Stimulated activated CD8-positive, alpha-beta memory T cell treated with anti-CD3 and anti-CD28 coated beads, Interleukin-4, amount 100 ng/mL, for 1 hour (primary cell): ENCODE data around the gene SYCP2L.
"Not testable (repeated sequence)": the region's sequence is repeated elsewhere in the genome, so short reads cannot be mapped to it uniquely, and the experiment has no call there.

Experiments
- DNase-seq, 2 donors: peaks; one replicate each; pipeline ENCODE4 v3.0.0-alpha.2; 2020; ENCODE audit warnings: low read depth in 2 of 2, low spot score in 1 of 2

SYCP2L gene

GRCh38 chr6:10954590-10955010, 67.7 kb downstream of the SYCP2L start:
- peak; percentile 13 to 16 for DNase-seq

- DNase-seq = no peak
These were observed 69.9 kb downstream of the SYCP2L start for GRCh38 chr6:10956776-10957175.

- no peak for DNase-seq
These were observed 70.6 kb downstream of the SYCP2L start for GRCh38 chr6:10957414-10957886.

- DNase-seq = no peak
These were observed 73.3 kb downstream of the SYCP2L start for GRCh38 chr6:10960171-10960570.

GRCh38 chr6:10961837-10962236, 75.0 kb downstream of the SYCP2L start:
- no peak for DNase-seq

- DNase-seq = no peak
These were observed 75.8 kb downstream of the SYCP2L start for GRCh38 chr6:10962673-10963072.

- no peak for DNase-seq
These were observed 76.3 kb downstream of the SYCP2L start for GRCh38 chr6:10963113-10963512.

- no peak for DNase-seq
These were observed 77.8 kb downstream of the SYCP2L start for GRCh38 chr6:10964684-10965083.

- DNase-seq = no peak
These were observed 81.9 kb downstream of the SYCP2L start for GRCh38 chr6:10968776-10969175.

GRCh38 chr6:10970731-10971130, 83.9 kb downstream of the SYCP2L start:
- DNase-seq = no peak

GRCh38 chr6:10972196-10972595, 85.3 kb downstream of the SYCP2L start:
- no peak for DNase-seq

GRCh38 chr6:10976571-10976970, 89.7 kb downstream of the SYCP2L start:
- no peak for DNase-seq

- DNase-seq = no peak
These were observed 90.5 kb downstream of the SYCP2L start for GRCh38 chr6:10977231-10977968.

GRCh38 chr6:10979603-10980002, 92.8 kb downstream of the SYCP2L start:
- no peak for DNase-seq

GRCh38 chr6:10981409-10981808, 94.6 kb downstream of the SYCP2L start:
- no peak for DNase-seq

GRCh38 chr6:10984959-10985358, 98.1 kb downstream of the SYCP2L start:
- DNase-seq = not testable (repeated sequence)

- no peak for DNase-seq
These were observed 102.7 kb downstream of the SYCP2L start for GRCh38 chr6:10989587-10989986.

- no peak for DNase-seq
These were observed 104.3 kb downstream of the SYCP2L start for GRCh38 chr6:10991115-10991514.

- DNase-seq = no peak
These were observed 107.0 kb downstream of the SYCP2L start for GRCh38 chr6:10993896-10994295.

GRCh38 chr6:10995114-10995707, 108.4 kb downstream of the SYCP2L start:
- no peak for DNase-seq

GRCh38 chr6:10999994-11000393, 113.1 kb downstream of the SYCP2L start:
- no peak for DNase-seq

GRCh38 chr6:11002176-11002575, 115.3 kb downstream of the SYCP2L start:
- DNase-seq = no peak

- DNase-seq = not testable (repeated sequence)
These were observed 116.4 kb downstream of the SYCP2L start for GRCh38 chr6:11003297-11003696.
